SK-N-MC (cell line): ENCODE results near the gene LRP6.
A peak's percentile ranks its signal among the peaks of the same experiment; 100 is the strongest.

Experiments
- DNase-seq: peaks from one replicate; pipeline ENCODE4 v3.0.0-alpha.2; 2011; ENCODE audit warnings: low read depth, low spot score
- H3K27ac ChIP-seq: fragments of 200-600 bp; sonication (generic); 2 replicates; pipeline ENCODE4 v1.5.1; 2016; ENCODE audit warnings: mixed run types
- H3K36me3 ChIP-seq: fragments of 200-600 bp; sonication (generic); 2 replicates; pipeline ENCODE4 v1.6.1; 2017; ENCODE audit warnings: antibody characterized with exemption, low read length, mixed read lengths; ENCODE audit not compliant: insufficient read depth
- H3K4me3 ChIP-seq: fragments of 200-600 bp; sonication (generic); 2 replicates; pipeline ENCODE4 v1.5.1; 2016
- H3K9ac ChIP-seq: fragments of 200-600 bp; sonication (generic); 2 replicates; pipeline ENCODE4 v1.8.0; 2017; ENCODE audit warnings: mixed run types, mixed read lengths; ENCODE audit not compliant: insufficient read length
- H3K9me3 ChIP-seq: fragments of 200-600 bp; sonication (generic); 2 replicates; pipeline ENCODE4 v1.6.1; 2017; ENCODE audit warnings: low read depth, mild to moderate bottlenecking, antibody characterized with exemption, low read length, moderate library complexity, mixed read lengths
- EZH2 ChIP-seq: fragments of 200-600 bp; sonication (generic); IDR thresholded peaks from one replicate; pipeline ENCODE4 v1.6.1; 2017; ENCODE audit warnings: antibody characterized with exemption
- FOXP2 ChIP-seq: optimal IDR thresholded peaks from 2 replicates; pipeline ENCODE3; 2011; ENCODE audit warnings: mild to moderate bottlenecking, moderate library complexity; ENCODE audit not compliant: insufficient read depth; ENCODE audit errors: extremely low read length, control extremely low read depth
- POLR2AphosphoS5 ChIP-seq: IDR thresholded peaks from 2 replicates; pipeline ENCODE4 v1.6.1; 2012; ENCODE audit warnings: mild to moderate bottlenecking, low read depth, low read length, borderline replicate concordance

LRP6 gene

DNA sequence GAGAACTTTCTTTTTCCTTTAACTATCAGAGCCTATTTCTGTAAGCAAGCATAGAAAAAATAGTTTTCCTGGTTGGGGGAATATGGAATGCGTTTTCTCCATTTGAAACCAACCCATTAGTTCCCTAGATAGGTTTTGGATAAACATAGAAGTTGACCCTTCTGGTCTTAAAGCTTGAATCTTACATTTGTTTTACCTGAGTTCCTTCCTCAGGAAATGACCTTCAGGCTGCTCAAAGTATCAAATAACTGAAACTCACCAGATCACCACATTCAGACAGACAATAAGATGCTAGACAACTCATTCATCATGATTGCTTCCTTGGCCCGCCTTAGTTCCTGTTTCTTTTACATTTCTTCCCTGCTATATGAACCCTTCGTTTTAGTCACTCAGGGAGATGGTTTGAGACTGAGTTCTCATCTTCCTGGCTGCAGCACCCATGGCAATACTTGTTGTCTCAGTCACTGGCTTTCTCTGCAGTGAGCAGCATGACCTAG lies 52.2 kb downstream of the LRP6 start:
- Histone ChIP-seq H3K9ac (no peak overlapping the region), H3K4me3 (no peak overlapping the region), H3K36me3 (no peaks in the 10 kb centered on the region), H3K9me3 (no peaks in the 10 kb centered on the region), H3K27ac (peak overlapping the region; percentile 6; the same call in 1 of the 2 replicates)
- no peak for DNase-seq
- TF ChIP-seq EZH2 (no peak), POLR2AphosphoS5 (no peak), FOXP2 (no peak)

DNA sequence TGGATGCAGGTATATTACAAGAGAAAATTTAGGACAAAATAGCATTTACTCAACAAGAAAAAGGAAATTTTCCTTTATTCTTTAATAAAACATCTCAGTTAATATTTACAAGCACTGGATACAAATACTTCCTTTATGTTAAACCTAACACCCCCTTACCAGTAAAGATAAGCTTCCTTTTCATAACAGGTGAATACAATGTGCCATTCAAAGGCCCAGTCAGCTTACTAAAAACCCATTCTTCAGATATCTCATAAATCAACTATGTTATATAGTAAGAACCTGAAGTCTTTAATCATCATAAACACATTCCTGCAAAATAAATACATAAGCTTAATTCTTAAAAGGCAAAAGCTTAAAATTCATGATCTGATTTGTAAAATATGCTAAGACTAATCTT lies 52.6 kb downstream of the LRP6 start:
- peak overlapping the region; percentile 6; the same call in 1 of the 2 replicates for H3K27ac ChIP-seq
- no peaks in the 10 kb centered on the region for H3K36me3 ChIP-seq
- no peak overlapping the region for H3K9ac ChIP-seq
- H3K4me3 ChIP-seq: no peak overlapping the region
- no peak for DNase-seq
- TF ChIP-seq FOXP2: no peak
- no peaks in the 10 kb centered on the region for H3K9me3 ChIP-seq

DNA sequence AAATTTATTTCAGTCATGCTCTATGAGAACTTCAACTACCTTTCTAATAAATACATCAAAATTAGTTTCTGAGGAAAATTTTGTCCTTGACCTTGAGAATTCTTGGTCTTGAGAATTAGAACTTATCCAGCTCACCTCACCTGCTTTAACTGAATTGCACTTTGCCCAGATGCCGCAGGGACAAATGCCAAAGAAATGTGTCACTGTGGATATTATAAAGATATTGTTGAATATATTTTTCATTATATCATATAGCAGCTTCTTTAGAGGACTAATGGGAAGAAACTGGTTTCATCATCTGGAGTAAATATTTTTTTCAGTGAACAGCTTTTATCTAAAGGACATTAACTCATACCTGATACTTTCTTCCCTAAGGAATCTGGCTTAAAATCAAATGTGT lies 54.1 kb downstream of the LRP6 start:
- Histone ChIP-seq H3K36me3 (no peaks in the 10 kb centered on the region), H3K4me3 (no peak overlapping the region), H3K27ac (no peak overlapping the region), H3K9ac (no peak overlapping the region), H3K9me3 (no peaks in the 10 kb centered on the region)
- DNase-seq: no peak
- TF ChIP-seq POLR2AphosphoS5 (no peak), EZH2 (no peak), FOXP2 (no peak)

DNA sequence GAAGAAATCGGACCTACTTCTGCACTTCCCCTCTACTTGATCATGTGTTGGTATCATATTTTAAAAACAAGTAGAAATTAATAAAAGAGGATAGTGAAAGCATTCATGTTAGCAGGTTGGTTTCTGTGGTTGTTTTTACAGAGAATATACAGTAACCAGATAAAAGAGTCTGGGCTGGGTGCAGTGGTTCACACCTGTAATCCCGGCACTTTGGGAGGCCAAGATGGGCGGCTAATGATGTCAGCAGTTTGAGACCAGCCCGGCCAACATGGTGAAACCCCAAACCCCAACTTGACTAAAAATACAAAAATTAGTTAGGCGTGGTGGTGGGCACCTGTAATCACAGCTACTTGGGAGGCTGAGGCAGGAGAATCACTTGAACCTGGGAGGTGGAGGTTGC lies 55.9 kb downstream of the LRP6 start:
- no peak overlapping the region for H3K9ac ChIP-seq
- H3K27ac ChIP-seq: no peak overlapping the region
- TF ChIP-seq FOXP2 (no peak), POLR2AphosphoS5 (no peak), EZH2 (no peak)
- no peaks in the 10 kb centered on the region for H3K36me3 ChIP-seq
- H3K4me3 ChIP-seq: no peak overlapping the region
- no peak for DNase-seq
- no peaks in the 10 kb centered on the region for H3K9me3 ChIP-seq

DNA sequence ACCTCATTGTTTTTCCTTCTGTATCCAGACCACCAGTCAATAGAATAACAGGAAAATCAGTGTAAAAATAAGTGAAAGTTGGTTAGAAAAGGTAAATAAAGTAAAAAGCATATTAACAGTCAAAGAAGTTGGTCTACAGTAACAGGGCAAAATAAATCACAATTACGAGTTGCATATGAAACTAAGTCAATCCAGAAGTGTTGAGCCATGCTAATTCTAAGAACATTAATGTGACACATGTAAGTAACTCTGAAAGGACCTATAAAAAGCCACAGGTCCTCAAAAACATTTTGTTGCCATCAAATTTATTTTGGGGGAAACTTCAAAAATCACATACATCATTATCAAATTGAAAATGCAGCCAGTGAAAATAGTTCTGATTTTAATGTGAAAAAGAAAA lies 56.4 kb downstream of the LRP6 start:
- no peak overlapping the region for H3K27ac ChIP-seq
- TF ChIP-seq POLR2AphosphoS5 (no peak), FOXP2 (no peak), EZH2 (no peak)
- no peaks in the 10 kb centered on the region for H3K9me3 ChIP-seq
- H3K36me3 ChIP-seq: no peaks in the 10 kb centered on the region
- DNase-seq: no peak
- no peak overlapping the region for H3K4me3 ChIP-seq
- H3K9ac ChIP-seq: no peak overlapping the region

DNA sequence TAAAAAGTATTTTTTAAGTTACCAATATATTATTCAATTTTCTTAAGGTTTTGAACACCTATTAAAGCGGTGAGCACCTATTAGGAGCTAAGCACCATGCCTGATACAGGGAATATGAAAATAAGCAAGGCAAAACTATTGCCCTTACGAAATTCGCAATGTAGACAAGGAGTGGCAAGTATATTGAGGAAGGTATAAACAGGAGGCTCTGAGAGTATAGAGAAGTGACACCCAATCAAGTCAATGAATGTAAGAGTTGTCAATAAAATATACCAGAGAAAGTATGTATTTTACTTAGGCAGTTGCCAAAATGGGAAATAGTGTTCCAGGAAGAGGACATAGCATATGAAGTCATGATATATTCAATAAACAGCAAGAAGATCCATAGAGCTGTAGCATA lies 57.2 kb downstream of the LRP6 start:
- Histone ChIP-seq H3K4me3 (no peak overlapping the region), H3K27ac (no peak overlapping the region; the same call in 1 of the 2 replicates), H3K9me3 (no peaks in the 10 kb centered on the region), H3K36me3 (no peaks in the 10 kb centered on the region), H3K9ac (no peak overlapping the region)
- no peak for DNase-seq
- TF ChIP-seq POLR2AphosphoS5 (no peak), EZH2 (no peak), FOXP2 (no peak)

DNA sequence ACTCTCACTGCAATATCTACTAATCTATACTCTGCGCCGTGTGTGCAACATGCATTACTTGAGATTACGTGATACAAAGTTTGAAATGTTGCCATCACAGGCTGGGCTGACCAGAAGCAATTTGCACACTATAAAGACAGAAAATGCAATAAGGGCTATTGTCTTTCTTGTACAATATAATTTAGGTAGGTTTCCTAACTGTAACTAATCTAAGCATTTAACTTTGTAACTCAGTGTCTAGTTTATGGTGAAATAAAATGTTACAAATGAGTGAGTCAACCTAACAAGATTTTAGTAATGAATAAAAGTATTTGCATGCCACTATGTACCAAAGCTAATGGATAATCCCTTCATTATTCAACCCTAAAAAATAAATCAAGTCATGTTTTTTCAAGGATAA lies 57.8 kb downstream of the LRP6 start:
- Histone ChIP-seq H3K4me3 (no peak overlapping the region), H3K9ac (no peak overlapping the region), H3K27ac (no peak overlapping the region), H3K36me3 (no peaks in the 10 kb centered on the region), H3K9me3 (no peaks in the 10 kb centered on the region)
- no peak for TF ChIP-seq POLR2AphosphoS5
- TF ChIP-seq FOXP2: no peak
- no peak for TF ChIP-seq EZH2
- DNase-seq: no peak

DNA sequence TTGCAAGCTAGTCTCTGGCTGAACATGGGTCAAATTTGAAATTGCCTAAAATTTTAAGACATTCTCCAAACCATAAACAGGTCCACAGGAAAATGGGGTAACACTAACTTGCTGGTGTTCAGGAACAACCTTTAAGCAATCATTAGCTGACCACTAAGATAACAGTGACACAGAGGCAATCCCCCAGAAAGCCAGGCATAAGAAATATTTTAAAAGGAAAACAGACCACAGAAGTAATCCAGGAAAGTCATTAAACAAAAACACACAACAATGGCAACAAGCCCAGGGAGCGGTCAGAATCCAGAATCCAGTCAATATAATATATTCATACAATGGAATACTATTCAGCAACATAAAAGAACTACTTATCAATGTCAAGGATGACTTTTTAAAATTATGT lies 59.1 kb downstream of the LRP6 start:
- Histone ChIP-seq H3K9me3 (no peaks in the 10 kb centered on the region), H3K4me3 (no peak overlapping the region), H3K36me3 (no peaks in the 10 kb centered on the region), H3K9ac (no peak overlapping the region), H3K27ac (no peak overlapping the region)
- TF ChIP-seq POLR2AphosphoS5 (no peak), FOXP2 (no peak), EZH2 (no peak)
- DNase-seq: no peak

DNA sequence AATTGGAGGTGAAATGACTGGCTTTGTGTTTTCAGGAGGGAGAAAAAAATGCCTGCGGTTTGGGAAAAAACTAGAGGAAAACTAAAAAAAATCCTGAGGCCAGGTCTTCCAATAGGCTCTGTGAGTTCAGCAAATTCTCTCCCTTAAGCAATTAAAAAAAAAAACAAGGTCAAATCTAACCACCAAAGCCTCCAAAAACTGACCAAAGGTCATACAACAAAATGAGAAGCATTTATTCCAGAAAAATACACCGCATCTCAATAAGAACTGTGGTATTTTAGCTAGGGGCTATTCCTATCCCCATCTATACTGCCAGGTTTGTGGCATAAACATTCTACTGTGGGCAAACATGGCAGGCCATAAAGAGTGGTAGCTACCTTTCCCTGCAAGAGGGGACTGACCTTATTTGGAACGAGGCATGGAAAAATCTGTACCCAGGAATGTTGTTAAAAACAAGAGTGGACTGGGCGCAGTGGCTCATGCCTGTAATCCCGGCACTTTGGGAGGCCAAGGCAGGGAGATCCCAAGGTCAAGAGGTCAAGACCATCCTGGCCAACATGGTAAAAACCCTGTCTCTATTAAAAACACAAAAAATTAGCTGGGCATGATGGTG lies 60.0 kb downstream of the LRP6 start:
- H3K4me3 ChIP-seq: no peak overlapping the region
- TF ChIP-seq EZH2: no peak
- no peak for TF ChIP-seq FOXP2
- TF ChIP-seq POLR2AphosphoS5: no peak
- H3K9ac ChIP-seq: no peak overlapping the region
- no peaks in the 10 kb centered on the region; the same call in 1 of the 2 replicates for H3K36me3 ChIP-seq
- no peak for DNase-seq
- no peak overlapping the region for H3K27ac ChIP-seq
- H3K9me3 ChIP-seq: no peaks in the 10 kb centered on the region
